Suprapubic skin (tissue), 4 donors: ENCODE results near the gene GJA3. TPM values are rescaled to one million over a fixed set of nuclear protein-coding genes. Genes with fewer than 3 reads are reported as not detected.

Experiments used
- DNase-seq, 2 donors: peaks; one replicate each; pipeline ENCODE4 v3.0.0-alpha.2; 2019; ENCODE audit warnings: low spot score in 2 of 2
- H3K27ac ChIP-seq: fragments of 200-600 bp; sonication (generic); one replicate; pipeline ENCODE4 v1.5.1; 2019
- H3K27me3 ChIP-seq: fragments of 200-600 bp; sonication (generic); one replicate; pipeline ENCODE4 v1.5.1; 2019
- H3K36me3 ChIP-seq: fragments of 200-600 bp; sonication (generic); one replicate; pipeline ENCODE4 v1.5.1; 2019
- H3K4me1 ChIP-seq: fragments of 200-600 bp; sonication (generic); one replicate; pipeline ENCODE4 v1.5.1; 2019
- H3K4me3 ChIP-seq: fragments of 200-600 bp; sonication (generic); one replicate; pipeline ENCODE4 v1.5.1; 2019; ENCODE audit warnings: mild to moderate bottlenecking
- H3K9me3 ChIP-seq: fragments of 200-600 bp; sonication (generic); one replicate; pipeline ENCODE4 v1.5.1; 2019
- EP300 ChIP-seq: sonication (generic); formaldehyde crosslinking; IDR thresholded peaks from one replicate; pipeline ENCODE4 v1.6.1; 2017; ENCODE audit warnings: antibody characterized with exemption
- POLR2A ChIP-seq, 2 donors: fragments of 450-650 bp; IDR thresholded peaks; one replicate each; pipeline ENCODE4 v1.6.1; 2017; ENCODE audit warnings: antibody characterized with exemption in 2 of 2, mild to moderate bottlenecking in 2 of 2, moderate library complexity in 2 of 2
- POLR2AphosphoS5 ChIP-seq, 3 donors: sonication (generic); formaldehyde crosslinking; IDR thresholded peaks; one replicate each; pipeline ENCODE4 v1.6.1; 2017; ENCODE audit warnings: antibody characterized with exemption in 3 of 3
- WGBS: methylation state at CpG from one replicate; pipeline ENCODE4 v1.1.5; 2018; 5-methylcytosine and 5-hydroxymethylcytosine counted together
- total RNA-seq, 4 donors: library from RNA; depleted of rRNA; stranded (reverse); fragments of >200 nt; gene quantifications; one replicate each; pipeline ENCODE4 v1.1.0, GENCODE V29; 2016
- TF ChIP-seq, protein P1 (sequence below), 2 donors: fragments of 200-600 bp in 1 of 2; fragments of 450-650 bp in 1 of 2; sonication (generic) in 1 of 2; IDR thresholded peaks; one replicate each; pipeline ENCODE4 v1.5.1; 2016 to 2019; ENCODE audit warnings: antibody characterized with exemption in 2 of 2, mild to moderate bottlenecking in 1 of 2, moderate library complexity in 1 of 2

The GJA3 gene
- total RNA-seq, 4 donors from 2014 or later = 0.25 to 0.94 (median 0.30) TPM; not detected in 1

DNA sequence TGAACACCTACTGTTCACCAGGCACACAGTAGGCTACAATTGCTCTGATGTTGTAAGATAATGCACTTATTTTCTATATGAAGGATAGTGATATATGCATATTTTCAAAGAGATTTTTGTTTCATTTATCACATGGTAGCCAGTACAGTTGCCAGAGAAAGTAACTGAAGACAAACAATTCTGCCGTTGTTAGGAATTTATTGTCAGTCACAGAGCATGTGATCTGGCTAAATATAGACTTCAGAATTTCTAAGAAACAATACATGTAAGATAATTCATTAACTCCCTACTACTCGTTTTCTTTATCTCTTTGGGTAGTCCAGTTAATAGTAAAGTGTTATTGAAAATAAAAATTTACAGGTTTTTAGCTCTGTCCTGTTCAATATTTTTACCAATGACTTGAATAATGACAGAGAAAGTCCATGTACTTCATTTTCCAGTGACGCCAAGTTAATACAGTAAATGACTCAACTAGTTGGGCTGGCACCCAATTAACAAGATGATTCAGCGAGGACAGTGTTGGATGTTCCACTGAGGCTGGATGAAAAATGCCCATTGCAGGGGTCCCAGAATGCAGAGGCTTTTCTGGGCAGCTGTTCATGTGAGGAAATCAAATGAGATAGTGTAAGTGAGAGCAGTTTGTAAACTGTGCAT, 35.6 kb downstream of the GJA3 start:
- WGBS = 12% methylated on average over 4 of the region's 4 CpGs
- H3K27ac ChIP-seq = no peak overlapping the region
- H3K4me3 ChIP-seq = no peak overlapping the region
- H3K36me3 ChIP-seq = no peaks in the 10 kb centered on the region
- peaks cover 19% of the 10 kb centered on the region for H3K27me3 ChIP-seq
- peak; percentile 8 to 43 for DNase-seq
- H3K4me1 ChIP-seq = peaks cover 28% of the 10 kb centered on the region
- no peak for TF ChIP-seq EP300
- TF ChIP-seq POLR2AphosphoS5 (IDR thresholded peaks at IDR 0.05) = no peak
- TF ChIP-seq POLR2A (IDR thresholded peaks at IDR 0.05) = no peak
- TF ChIP-seq, protein P1, sequence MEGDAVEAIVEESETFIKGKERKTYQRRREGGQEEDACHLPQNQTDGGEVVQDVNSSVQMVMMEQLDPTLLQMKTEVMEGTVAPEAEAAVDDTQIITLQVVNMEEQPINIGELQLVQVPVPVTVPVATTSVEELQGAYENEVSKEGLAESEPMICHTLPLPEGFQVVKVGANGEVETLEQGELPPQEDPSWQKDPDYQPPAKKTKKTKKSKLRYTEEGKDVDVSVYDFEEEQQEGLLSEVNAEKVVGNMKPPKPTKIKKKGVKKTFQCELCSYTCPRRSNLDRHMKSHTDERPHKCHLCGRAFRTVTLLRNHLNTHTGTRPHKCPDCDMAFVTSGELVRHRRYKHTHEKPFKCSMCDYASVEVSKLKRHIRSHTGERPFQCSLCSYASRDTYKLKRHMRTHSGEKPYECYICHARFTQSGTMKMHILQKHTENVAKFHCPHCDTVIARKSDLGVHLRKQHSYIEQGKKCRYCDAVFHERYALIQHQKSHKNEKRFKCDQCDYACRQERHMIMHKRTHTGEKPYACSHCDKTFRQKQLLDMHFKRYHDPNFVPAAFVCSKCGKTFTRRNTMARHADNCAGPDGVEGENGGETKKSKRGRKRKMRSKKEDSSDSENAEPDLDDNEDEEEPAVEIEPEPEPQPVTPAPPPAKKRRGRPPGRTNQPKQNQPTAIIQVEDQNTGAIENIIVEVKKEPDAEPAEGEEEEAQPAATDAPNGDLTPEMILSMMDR (IDR thresholded peaks at IDR 0.05) = no peak
- H3K9me3 ChIP-seq = no peaks in the 10 kb centered on the region

DNA sequence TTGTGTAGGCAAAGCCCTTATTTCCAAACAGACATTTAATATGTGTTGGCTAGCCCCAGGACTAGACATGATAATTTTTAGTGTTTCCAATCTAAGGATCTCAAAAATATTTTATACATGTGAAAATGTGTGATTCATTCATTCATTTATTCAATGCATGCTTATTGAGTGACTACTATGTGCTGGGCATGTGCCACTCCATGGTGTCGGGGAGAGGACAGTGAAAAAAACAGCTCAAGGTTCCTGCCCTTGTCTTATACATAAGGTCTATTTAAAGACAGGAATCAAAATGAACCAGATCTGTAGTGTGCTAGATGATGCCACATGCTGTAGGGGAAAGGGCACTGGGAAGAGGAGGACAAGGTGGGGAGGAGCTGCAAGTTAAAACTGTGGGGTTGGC, 36.5 kb downstream of the GJA3 start:
- Histone ChIP-seq H3K27me3 (peaks cover 11% of the 10 kb centered on the region), H3K4me1 (peaks cover 35% of the 10 kb centered on the region), H3K27ac (no peak overlapping the region), H3K36me3 (no peaks in the 10 kb centered on the region), H3K9me3 (no peaks in the 10 kb centered on the region), H3K4me3 (no peak overlapping the region)
- DNase-seq = no peak
- WGBS = 56% methylated on average over 1 of the region's 1 CpG
- TF ChIP-seq POLR2A (IDR thresholded peaks at IDR 0.05) (no peak), POLR2AphosphoS5 (IDR thresholded peaks at IDR 0.05) (no peak), EP300 (no peak)
- TF ChIP-seq, protein P1 (IDR thresholded peaks at IDR 0.05) = no peak

DNA sequence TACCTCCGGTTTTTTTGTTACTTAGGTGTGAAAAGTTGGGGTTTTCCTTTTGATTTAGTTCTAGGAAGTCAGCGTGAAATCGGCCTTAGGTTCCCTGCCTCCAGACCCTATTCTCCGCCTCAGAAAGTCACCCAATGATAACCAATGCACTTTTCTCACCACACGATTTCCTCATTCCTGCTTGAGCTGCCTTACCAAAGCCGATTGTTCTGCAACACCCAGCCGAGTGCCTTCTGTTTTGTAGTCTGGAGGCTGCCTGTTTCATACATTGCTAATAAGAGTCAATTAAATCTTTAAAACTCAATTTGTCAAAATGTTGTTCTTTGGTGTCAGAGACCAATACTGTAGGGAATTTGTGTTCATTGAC, 39.7 kb downstream of the GJA3 start:
- no peaks in the 10 kb centered on the region for H3K27me3 ChIP-seq
- TF ChIP-seq, protein P1 (IDR thresholded peaks at IDR 0.05) = no peak
- TF ChIP-seq POLR2AphosphoS5 (IDR thresholded peaks at IDR 0.05) (no peak), EP300 (no peak), POLR2A (IDR thresholded peaks at IDR 0.05) (no peak)
- H3K27ac ChIP-seq = no peak overlapping the region
- H3K4me3 ChIP-seq = peak overlapping the region; percentile 27
- WGBS = 50% methylated on average over 7 of the region's 7 CpGs
- no peaks in the 10 kb centered on the region for H3K36me3 ChIP-seq
- peaks cover 32% of the 10 kb centered on the region for H3K4me1 ChIP-seq
- peak in 1 of 2 donors; percentile 34 for DNase-seq
- no peaks in the 10 kb centered on the region for H3K9me3 ChIP-seq

DNA sequence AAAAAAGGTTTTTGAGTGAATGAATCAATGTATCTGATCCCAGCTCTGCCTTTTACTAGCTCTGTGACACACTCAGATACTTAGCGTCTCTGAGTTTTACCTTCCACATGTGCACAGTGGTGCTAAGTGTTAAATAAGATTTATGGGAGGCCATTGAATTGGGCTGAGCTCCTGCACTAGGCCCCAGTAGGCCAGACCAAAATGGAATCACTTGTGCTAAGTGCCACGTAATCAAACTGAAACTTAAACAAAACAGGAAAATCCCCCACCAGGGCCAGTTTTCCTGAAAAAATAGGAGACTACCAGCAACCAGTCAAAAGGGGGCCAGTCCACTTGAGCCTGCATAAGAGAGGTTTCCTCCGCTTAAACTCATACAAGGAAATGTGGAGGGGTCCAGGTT, 40.9 kb downstream of the GJA3 start:
- WGBS = 91% methylated on average over 3 of the region's 3 CpGs
- H3K27me3 ChIP-seq = no peaks in the 10 kb centered on the region
- TF ChIP-seq POLR2AphosphoS5 (IDR thresholded peaks at IDR 0.05) (no peak), EP300 (no peak), POLR2A (IDR thresholded peaks at IDR 0.05) (no peak)
- TF ChIP-seq, protein P1 (IDR thresholded peaks at IDR 0.05) = no peak
- peak in 1 of 2 donors; percentile 11 for DNase-seq
- H3K4me3 ChIP-seq = peak overlapping the region; percentile 27
- H3K4me1 ChIP-seq = peaks cover 21% of the 10 kb centered on the region
- no peaks in the 10 kb centered on the region for H3K9me3 ChIP-seq
- H3K27ac ChIP-seq = peak overlapping the region; percentile 85
- no peaks in the 10 kb centered on the region for H3K36me3 ChIP-seq

DNA sequence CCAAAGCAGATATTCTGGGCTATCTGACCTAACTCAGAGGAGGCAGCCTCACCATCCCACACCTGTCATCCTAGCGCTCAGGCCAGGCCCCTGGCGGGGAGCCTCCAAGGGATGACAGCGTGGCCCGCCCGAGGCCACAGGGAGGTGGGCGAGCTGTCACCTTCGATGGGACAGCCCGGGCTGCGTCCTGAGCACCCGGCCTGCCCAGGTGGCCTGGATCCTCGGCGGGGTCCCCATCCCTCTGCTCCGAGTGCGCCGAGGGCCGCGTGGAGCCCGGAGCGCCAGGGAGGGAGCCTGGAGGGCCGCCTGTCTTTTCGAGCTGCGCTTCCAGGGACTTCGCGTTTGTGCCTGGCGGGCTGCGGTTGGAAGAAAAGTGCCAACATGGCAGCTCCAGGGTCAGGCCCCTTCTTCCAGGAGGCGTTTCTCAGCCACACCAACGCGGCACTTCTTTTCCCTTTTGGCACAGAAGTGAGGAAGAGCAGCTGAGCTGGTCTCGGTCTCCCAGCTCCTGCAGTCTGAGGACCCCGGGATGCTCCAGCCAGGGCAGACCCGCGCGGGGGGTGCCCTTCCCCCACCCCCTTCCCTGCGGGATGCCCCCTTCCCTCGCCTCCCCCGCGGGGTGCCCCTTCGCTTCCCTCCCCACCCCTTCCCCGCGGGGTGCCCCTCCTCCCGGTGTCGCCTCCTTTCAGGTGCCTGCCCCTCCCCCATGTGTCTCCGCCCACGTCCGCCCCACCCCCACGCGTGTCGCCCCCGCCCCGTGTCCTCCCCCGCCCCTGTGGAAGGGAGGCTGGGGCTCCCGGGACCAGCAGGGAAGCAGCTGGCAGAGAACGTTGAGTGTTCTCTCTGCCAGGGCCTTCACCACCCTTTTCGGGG, 42.3 kb downstream of the GJA3 start:
- Histone ChIP-seq H3K27me3 (no peaks in the 10 kb centered on the region), H3K9me3 (no peaks in the 10 kb centered on the region), H3K4me3 (peak overlapping the region; percentile 69), H3K36me3 (no peaks in the 10 kb centered on the region), H3K27ac (peak overlapping the region; percentile 85), H3K4me1 (peaks cover 21% of the 10 kb centered on the region)
- DNase-seq = peak in 1 of 2 donors; percentile 80
- WGBS = 0% methylated on average over 6 of the region's 55 CpGs
- TF ChIP-seq, protein P1 (IDR thresholded peaks at IDR 0.05) = no peak
- TF ChIP-seq EP300 = no peak
- TF ChIP-seq POLR2A (IDR thresholded peaks at IDR 0.05) = no peak
- TF ChIP-seq POLR2AphosphoS5 (IDR thresholded peaks at IDR 0.05) = no peak
